Measurements from ENCODE around the gene MAGI2. TPM values are rescaled to one million over a fixed set of nuclear protein-coding genes. Genes with fewer than 3 reads are reported as not detected.

The MAGI2 gene
- total and polyA plus RNA-seq, 2 of the 13 experiments (the other 11 are each of a cell fraction or from before 2014, with no cell fraction given): 1.5 to 3.8 TPM

DNA sequence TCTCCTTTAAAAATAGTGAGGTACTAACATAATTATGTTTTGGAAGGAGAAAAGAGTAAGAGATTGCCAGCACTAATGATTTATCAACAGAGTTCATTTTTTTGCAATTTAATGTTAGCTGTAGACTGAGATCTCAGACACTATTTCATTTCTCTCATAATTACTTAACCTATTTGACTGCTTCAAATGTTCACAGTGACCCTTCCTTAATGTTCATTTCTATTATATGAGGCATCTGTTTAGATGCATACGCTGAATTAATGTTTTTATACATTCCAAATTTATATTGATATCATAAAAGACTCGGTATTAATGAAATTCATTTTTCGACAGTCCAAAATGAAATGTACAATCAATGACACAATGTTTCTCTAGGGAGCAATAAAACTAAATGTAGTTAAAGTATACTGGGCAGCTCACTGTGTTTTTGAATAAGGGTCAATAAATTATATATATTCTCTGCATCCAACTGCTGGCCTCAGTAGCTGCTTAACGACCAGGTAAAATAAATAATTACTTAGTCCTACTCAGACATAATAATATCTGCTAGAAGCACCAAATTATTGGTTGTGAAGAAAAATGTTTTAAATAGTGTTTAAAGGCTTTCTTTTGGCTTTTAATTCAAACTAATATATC, 373.4 kb downstream of the MAGI2 start:
- Histone ChIP-seq H2AFZ (ENCODE audit: low read length) (no peak overlapping the region), H3K27me3 (ENCODE audit: control insufficient read depth in 1 of 2, insufficient read depth in 2 of 2, low read length in 2 of 2) (no peaks in the 10 kb centered on the region), H3K27ac (ENCODE audit: extremely low read length, insufficient read depth, low read length) (no peak overlapping the region), H3K4me2 (ENCODE audit: low read depth, low read length) (no peak overlapping the region), H4K20me1 (ENCODE audit: insufficient read depth, low read length) (no peaks in the 10 kb centered on the region; the same call in 1 of the 2 replicates), H3K4me1 (ENCODE audit: insufficient read depth, low read length) (peaks cover 15% of the 10 kb centered on the region), H3K9ac (ENCODE audit: insufficient read depth, low read depth, low read length) (no peak overlapping the region), H3K36me3 (replicated peaks in 1 of 2; ENCODE audit: control insufficient read depth in 1 of 2, insufficient read depth in 2 of 2, low read length in 2 of 2) (no peaks in the 10 kb centered on the region), H3K9me3 (ENCODE audit: low read length) (no peaks in the 10 kb centered on the region), H3K79me2 (ENCODE audit: insufficient read depth, low read length) (no peaks in the 10 kb centered on the region), H3K4me3 (replicated peaks in 1 of 3; ENCODE audit: insufficient read depth in 1 of 3, low read depth in 2 of 3, low read length in 3 of 3) (no peak overlapping the region)
- intact Hi-C loops (cut with micrococcal nuclease; ENCODE audit: unreplicated experiment) (loop anchor here (5.0 kb wide), 1 partner anchor 177 kb away; no protein-coding TSS in a partner anchor), in situ Hi-C loops (cut with HindIII; ENCODE audit: extremely low pct_ligation_motif_present, low pct_unique_long_range_greater_than_20kb) (no loop called here)
- POLR2A ChIA-PET: no interaction called here
- ATAC-seq: no peak
- no peak for FAIRE-seq
- DNase-seq (ENCODE audit: low spot score): no peak
- CTCF ChIA-PET (ENCODE audit: low intra/inter-chr PET ratio, low total read pairs): no interaction called here
- BruUV-seq (replicated peaks): no TSS peak
- no peak for TF ChIP-seq ZNF3 (CRISPR knock-in tag; IDR thresholded peaks at IDR 0.05)
- no peak for TF ChIP-seq JDP2 (CRISPR knock-in tag; IDR thresholded peaks at IDR 0.05; ENCODE audit: borderline replicate concordance)
- no peak for TF ChIP-seq ARNT (IDR thresholded peaks at IDR 0.05)
- no peak for TF ChIP-seq ZFYVE20 (CRISPR knock-in tag; IDR thresholded peaks at IDR 0.05; ENCODE audit: borderline replicate concordance, low read depth)
- TF ChIP-seq ZNF562 (CRISPR knock-in tag; IDR thresholded peaks at IDR 0.05; ENCODE audit: borderline replicate concordance): no peak
- TF ChIP-seq, protein P1, sequence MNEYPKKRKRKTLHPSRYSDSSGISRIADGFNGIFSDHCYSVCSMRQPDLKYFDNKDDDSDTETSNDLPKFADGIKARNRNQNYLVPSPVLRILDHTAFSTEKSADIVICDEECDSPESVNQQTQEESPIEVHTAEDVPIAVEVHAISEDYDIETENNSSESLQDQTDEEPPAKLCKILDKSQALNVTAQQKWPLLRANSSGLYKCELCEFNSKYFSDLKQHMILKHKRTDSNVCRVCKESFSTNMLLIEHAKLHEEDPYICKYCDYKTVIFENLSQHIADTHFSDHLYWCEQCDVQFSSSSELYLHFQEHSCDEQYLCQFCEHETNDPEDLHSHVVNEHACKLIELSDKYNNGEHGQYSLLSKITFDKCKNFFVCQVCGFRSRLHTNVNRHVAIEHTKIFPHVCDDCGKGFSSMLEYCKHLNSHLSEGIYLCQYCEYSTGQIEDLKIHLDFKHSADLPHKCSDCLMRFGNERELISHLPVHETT (CRISPR knock-in tag; conservative IDR thresholded peaks at IDR 0.05): no peak
- TF ChIP-seq, protein P2, sequence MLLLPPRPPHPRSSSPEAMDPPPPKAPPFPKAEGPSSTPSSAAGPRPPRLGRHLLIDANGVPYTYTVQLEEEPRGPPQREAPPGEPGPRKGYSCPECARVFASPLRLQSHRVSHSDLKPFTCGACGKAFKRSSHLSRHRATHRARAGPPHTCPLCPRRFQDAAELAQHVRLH (CRISPR knock-in tag; IDR thresholded peaks at IDR 0.05; ENCODE audit: borderline replicate concordance, low read depth): no peak
- TF ChIP-seq PAX8 (CRISPR knock-in tag; IDR thresholded peaks at IDR 0.05; ENCODE audit: borderline replicate concordance): no peak
- no peak for TF ChIP-seq MTF2 (CRISPR knock-in tag; IDR thresholded peaks at IDR 0.05; ENCODE audit: borderline replicate concordance)
- TF ChIP-seq CREB1 (IDR thresholded peaks at IDR 0.05): no peak
- no peak for TF ChIP-seq CREB1 (CRISPR knock-in tag; IDR thresholded peaks at IDR 0.05)
- no peak for TF ChIP-seq ZNF83 (CRISPR knock-in tag; IDR thresholded peaks at IDR 0.05; ENCODE audit: borderline replicate concordance)
- TF ChIP-seq ZBTB21 (CRISPR knock-in tag; IDR thresholded peaks at IDR 0.05): no peak
- no peak for TF ChIP-seq ZNF260 (CRISPR knock-in tag; IDR thresholded peaks at IDR 0.05; ENCODE audit: borderline replicate concordance, low read depth)
- TF ChIP-seq BRD4 (CRISPR knock-in tag; IDR thresholded peaks at IDR 0.05): no peak
- no peak for TF ChIP-seq RARG (CRISPR knock-in tag; IDR thresholded peaks at IDR 0.05; ENCODE audit: low read depth)
- TF ChIP-seq NAIF1 (CRISPR knock-in tag; IDR thresholded peaks at IDR 0.05; ENCODE audit: borderline replicate concordance): no peak
- no peak for TF ChIP-seq ZBTB7A (CRISPR knock-in tag; IDR thresholded peaks at IDR 0.05)
- TF ChIP-seq, protein P3, sequence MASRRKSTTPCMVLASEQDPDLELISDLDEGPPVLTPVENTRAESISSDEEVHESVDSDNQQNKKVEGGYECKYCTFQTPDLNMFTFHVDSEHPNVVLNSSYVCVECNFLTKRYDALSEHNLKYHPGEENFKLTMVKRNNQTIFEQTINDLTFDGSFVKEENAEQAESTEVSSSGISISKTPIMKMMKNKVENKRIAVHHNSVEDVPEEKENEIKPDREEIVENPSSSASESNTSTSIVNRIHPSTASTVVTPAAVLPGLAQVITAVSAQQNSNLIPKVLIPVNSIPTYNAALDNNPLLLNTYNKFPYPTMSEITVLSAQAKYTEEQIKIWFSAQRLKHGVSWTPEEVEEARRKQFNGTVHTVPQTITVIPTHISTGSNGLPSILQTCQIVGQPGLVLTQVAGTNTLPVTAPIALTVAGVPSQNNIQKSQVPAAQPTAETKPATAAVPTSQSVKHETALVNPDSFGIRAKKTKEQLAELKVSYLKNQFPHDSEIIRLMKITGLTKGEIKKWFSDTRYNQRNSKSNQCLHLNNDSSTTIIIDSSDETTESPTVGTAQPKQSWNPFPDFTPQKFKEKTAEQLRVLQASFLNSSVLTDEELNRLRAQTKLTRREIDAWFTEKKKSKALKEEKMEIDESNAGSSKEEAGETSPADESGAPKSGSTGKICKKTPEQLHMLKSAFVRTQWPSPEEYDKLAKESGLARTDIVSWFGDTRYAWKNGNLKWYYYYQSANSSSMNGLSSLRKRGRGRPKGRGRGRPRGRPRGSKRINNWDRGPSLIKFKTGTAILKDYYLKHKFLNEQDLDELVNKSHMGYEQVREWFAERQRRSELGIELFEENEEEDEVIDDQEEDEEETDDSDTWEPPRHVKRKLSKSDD (CRISPR knock-in tag; IDR thresholded peaks at IDR 0.05; ENCODE audit: low read depth): no peak
- TF ChIP-seq NR3C1 (CRISPR knock-in tag; IDR thresholded peaks at IDR 0.05): no peak
- 57% methylated on average over 4 of the region's 4 CpGs for WGBS (ENCODE audit: low lambda C conversion rate)
